ENCODE measurements around the gene IGSF3.

The IGSF3 gene

GRCh38 chr1:116682641-116683221 lies 15.2 kb upstream of the IGSF3 start:
- no peak overlapping the region for H3K4me3 ChIP-seq (ENCODE audit: low read depth, low read length)
- no peaks in the 10 kb centered on the region for H3K36me3 ChIP-seq
- peaks cover 6% of the 10 kb centered on the region for H3K4me1 ChIP-seq
- no peak for DNase-seq
- no peaks in the 10 kb centered on the region for H3K9me3 ChIP-seq
- TF ChIP-seq CTCF (IDR thresholded peaks at IDR 0.05; ENCODE audit: low read depth, low read length) = no peak
- no peaks in the 10 kb centered on the region for H3K27me3 ChIP-seq

GRCh38 chr1:116681343-116681899 lies 13.9 kb upstream of the IGSF3 start:
- no peaks in the 10 kb centered on the region for H3K4me1 ChIP-seq
- no peaks in the 10 kb centered on the region for H3K9me3 ChIP-seq
- H3K36me3 ChIP-seq = no peaks in the 10 kb centered on the region
- H3K4me3 ChIP-seq (ENCODE audit: low read depth, low read length) = no peak overlapping the region
- TF ChIP-seq CTCF (IDR thresholded peaks at IDR 0.05; ENCODE audit: low read depth, low read length) = no peak
- H3K27me3 ChIP-seq = no peaks in the 10 kb centered on the region
- DNase-seq = no peak

GRCh38 chr1:116680752-116681151 lies 13.2 kb upstream of the IGSF3 start:
- H3K4me3 ChIP-seq (ENCODE audit: low read depth, low read length) = no peak overlapping the region

GRCh38 chr1:116679828-116680628 lies 12.5 kb upstream of the IGSF3 start:
- TF ChIP-seq CTCF (IDR thresholded peaks at IDR 0.05; ENCODE audit: low read depth, low read length) = no peak
- Histone ChIP-seq H3K36me3 (no peaks in the 10 kb centered on the region), H3K4me3 (ENCODE audit: low read depth, low read length) (no peak overlapping the region), H3K9me3 (no peaks in the 10 kb centered on the region), H3K27me3 (no peaks in the 10 kb centered on the region), H3K4me1 (no peaks in the 10 kb centered on the region)
- DNase-seq = no peak

More at GRCh38 chr1:116680752-116681151, 13.2 kb upstream of the IGSF3 start:
- no peaks in the 10 kb centered on the region for H3K36me3 ChIP-seq
- no peaks in the 10 kb centered on the region for H3K4me1 ChIP-seq
- no peaks in the 10 kb centered on the region for H3K27me3 ChIP-seq
- DNase-seq = no peak
- H3K9me3 ChIP-seq = no peaks in the 10 kb centered on the region
- no peak for TF ChIP-seq CTCF (IDR thresholded peaks at IDR 0.05; ENCODE audit: low read depth, low read length)

- H3K4me3 ChIP-seq (ENCODE audit: low read depth, low read length) = no peak overlapping the region
- H3K36me3 ChIP-seq = no peaks in the 10 kb centered on the region; the same call in 1 of the 2 replicates
- TF ChIP-seq CTCF (IDR thresholded peaks at IDR 0.05; ENCODE audit: low read depth, low read length) = peak; percentile 24; the same call in 1 of the 2 replicates
- H3K9me3 ChIP-seq = no peaks in the 10 kb centered on the region
- no peak for DNase-seq
- no peaks in the 10 kb centered on the region for H3K27me3 ChIP-seq
- no peaks in the 10 kb centered on the region for H3K4me1 ChIP-seq
Measured at GRCh38 chr1:116679091-116679827, 11.7 kb upstream of the IGSF3 start.
